C1 segment of cervical spinal cord (tissue), 14 donors: Measurements from ENCODE around the gene HS6ST1.

ENCODE experiments used
- DNase-seq, 14 donors: peaks; one replicate each; lab custom pipeline; 2025; lab: John Stamatoyannopoulos, UW

HS6ST1 gene

DNA sequence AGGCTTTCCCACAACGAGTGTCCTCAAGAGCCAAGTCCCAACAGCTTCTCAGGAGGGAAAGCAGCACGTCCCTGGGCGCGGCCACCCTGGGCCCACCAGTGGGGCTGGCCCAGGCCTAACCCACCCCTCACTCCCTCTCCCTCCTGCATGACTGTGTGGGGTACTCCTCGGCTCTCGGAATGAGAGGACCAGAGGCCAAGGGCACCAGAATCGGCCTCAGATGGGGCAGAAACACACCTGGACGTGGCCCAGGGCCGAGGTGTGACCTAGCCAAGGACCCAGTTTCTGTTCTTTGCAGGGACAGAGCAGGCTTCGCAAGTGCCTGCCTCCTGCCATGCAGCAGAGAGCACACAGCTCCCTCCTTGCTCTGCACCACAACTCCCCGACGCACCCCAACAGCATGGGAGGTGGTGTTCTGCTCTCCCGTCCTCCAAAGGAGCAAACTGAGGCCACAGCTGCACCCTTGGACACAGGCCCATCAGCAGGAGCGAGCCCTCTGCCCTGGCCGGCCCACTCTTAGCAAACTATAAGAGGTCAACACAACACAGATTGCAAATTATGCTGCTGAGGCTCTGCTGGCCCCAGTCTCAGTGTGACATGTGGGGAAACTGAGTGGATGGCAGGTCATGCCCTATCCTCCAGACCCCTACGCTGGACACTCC lies 19.7 kb downstream of the HS6ST1 start:
- DNase-seq: no peak

- no peak for DNase-seq
These were observed 20.4 kb downstream of the HS6ST1 start for GRCh38 chr2:128298286-128298685.

- DNase-seq: no peak
These were observed 24.7 kb downstream of the HS6ST1 start for GRCh38 chr2:128293870-128294455.

GRCh38 chr2:128293426-128293755 lies 25.3 kb downstream of the HS6ST1 start:
- no peak for DNase-seq

- peak in 3 of 14 donors; percentile 36 to 80 (median 75) for DNase-seq
These were observed 25.9 kb downstream of the HS6ST1 start for GRCh38 chr2:128292599-128293425.

DNA sequence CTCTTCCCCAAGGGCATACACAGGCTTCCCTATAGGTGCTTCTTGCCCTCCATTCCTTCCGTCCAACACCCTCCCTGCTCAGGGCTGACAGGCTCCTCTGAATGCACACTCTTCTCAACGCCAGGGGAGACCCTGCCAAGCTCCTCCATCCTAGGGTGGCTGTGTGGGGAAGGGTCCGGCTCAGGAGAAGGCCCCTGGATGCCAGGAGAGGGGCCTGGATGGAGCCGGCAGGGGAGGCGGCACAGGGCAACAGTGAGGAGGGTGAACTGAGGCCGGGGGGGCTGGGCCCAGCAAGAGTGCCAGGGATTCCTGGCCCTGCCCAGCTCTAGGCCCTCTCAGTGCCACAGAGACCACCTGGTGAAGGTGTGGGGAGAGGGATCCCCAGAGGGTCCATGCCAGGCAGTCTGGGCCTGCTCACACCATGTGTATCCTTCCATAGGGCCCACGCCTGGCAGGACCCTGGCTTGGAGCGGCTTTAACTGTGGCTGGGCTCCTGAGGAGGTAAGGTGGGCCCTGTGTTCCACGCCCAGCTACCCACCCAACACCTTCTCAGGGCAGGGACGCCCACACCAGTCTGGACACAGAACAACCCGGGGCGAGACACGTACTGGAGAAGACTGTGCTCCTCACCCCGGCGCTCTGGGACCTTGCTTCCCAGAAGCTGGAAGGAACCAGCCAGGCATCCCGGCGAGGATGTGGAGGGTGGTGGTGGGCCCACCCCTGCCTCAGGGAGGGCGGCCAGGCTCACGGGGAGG lies 26.6 kb downstream of the HS6ST1 start:
- no peak for DNase-seq

DNA sequence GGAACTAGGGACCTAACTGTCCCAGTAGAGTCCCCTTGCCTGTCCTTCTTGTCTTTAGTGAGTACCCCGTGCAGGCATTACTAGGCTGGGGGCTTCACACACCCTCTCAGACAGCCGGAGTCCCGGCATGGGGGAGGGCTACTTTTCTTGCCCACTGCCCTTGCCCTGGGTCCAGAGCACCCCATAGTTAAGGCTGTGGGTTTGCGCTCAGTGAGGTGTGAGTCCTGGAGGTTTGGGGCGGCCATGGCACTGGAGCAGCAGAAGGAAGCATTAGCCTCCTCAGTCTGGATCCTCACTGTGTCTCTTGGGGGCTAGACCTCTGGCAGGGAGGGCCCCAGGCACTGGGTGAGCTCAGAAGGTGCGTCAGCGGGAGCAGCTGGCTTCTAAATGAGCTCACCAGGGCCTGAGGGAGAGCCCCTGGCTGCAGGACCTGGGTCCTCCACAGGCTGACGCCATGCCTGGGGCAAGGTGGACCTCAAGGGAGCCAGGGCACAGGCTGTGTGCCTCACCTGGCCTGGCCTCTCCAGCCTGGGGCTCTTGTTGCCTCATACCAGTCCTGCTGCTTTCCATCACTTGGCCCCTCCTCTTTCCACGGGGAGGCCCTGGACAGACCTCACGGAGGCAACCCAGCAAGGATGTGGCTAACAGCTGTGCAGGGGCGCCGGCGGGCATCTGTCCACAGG lies 27.4 kb downstream of the HS6ST1 start:
- DNase-seq: no peak

DNA sequence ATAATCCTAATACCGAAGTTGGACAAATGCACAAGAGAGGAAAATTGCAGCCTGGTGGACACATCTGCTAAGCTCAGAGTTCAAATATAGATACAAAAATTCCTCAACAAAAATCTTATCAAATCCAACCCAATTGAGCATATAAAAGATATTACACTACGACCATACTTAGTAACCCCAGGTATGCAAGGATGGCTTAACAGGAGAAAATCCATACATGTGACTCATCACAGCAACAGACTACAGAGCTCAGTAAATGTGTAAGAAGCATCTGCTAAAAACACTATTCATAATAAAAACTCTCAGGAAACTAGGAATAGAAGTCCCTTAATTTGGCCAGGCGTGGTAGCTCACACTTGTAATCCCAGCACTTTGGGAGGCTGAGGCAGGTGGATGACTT lies 28.3 kb downstream of the HS6ST1 start:
- no peak for DNase-seq

GRCh38 chr2:128289439-128289838 lies 29.2 kb downstream of the HS6ST1 start:
- no peak for DNase-seq

- DNase-seq: no peak
These were observed 29.9 kb downstream of the HS6ST1 start for GRCh38 chr2:128288781-128289180.

GRCh38 chr2:128287780-128288735 lies 30.6 kb downstream of the HS6ST1 start:
- peak in 1 of 14 donors; percentile 12 for DNase-seq

DNA sequence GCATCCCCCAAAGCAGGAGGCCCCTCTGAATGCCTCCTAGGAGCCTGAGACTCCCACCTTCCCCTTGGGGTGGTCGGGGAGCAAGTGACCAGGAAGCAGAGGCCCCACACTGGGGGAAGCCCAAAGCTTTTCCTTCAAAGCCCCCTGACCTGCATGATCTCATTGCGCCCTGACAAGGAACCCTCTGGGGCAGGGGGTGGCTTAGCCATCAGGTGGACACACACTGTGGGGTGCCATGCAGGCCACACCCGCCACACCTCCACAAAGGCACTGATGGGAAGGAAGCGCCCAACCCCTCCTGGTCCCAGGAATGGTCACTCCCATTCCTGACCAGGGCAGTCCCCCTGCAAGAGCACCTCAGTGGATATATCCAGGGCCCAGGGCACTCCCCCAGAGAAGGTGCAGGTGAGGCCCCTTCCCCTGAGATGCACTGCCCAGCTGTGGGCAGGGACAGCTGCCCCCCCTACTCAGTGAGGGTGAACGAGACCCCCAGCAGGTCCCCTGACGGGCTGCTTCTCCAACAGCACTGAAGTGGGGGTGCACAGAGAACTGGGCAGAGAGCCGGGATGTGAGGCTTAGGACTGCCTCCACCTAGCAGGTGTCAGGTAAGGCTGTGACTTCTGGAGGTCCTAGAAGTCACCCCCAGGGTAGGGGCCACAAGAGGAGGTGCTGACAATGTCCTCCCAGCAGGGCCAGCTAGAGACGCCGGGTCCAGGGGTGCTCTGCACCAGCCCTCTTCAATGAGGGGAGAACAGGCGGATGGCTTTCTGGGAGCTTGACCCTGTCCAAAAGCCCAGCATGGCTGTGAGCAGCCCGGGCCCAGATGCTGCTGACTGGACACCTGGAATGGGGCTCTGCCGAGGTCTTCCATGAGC lies 31.5 kb downstream of the HS6ST1 start:
- no peak for DNase-seq

DNA sequence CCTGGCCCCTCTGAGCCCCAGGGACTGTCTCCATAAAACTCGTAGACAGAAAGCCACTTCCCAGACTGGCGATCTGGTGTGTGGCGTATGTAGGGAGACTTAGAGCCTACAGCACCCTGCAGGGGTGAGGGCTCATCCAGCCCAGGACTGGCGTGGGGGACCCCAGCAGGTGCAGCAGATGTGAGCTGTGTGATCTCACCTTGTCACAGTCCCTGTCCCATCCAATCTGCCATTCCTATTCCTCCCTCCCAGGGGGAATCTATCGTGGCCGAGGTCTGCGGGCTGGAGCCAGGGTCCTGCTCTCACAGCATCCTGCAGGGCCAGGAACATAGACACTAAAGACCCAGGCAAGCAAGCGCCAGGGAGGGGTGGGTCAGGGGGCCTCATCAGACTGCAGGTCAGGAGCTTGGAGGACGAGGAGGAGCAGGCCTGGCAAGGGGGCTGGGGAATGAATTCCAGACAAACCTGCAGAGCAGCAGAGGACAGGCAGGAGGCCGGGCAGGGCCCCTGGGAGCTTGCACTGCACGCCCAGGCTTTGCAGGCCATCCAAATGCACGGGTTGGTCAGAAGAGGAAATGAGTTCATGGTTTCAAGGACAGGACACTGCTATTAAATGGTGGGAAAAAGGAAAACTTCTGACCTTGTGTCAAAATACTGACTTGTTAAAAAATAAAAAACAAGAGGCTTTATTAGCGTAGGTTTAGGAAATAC lies 32.5 kb downstream of the HS6ST1 start:
- DNase-seq: no peak

GRCh38 chr2:128285329-128285931 lies 33.2 kb downstream of the HS6ST1 start:
- DNase-seq: no peak

DNA sequence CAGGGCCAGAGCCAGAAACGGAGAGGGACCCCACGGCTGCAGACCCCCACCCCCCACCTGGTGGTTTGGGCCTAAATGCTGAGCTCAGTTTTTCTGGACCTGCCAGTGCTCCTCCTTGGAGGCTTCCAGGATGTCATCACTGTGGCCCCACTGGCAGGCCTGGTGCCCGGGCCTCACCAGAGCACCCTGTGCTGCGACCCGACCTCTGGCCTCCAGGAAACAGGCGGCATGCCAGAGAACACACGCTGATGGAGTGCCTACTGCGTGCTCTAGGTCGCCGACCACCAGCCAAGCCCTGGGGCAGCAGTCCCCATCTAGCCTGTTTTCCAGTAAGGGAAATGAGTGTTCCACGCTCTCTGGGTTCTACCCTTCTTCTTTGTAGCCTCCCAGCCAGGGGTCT lies 33.8 kb downstream of the HS6ST1 start:
- DNase-seq: no peak

DNA sequence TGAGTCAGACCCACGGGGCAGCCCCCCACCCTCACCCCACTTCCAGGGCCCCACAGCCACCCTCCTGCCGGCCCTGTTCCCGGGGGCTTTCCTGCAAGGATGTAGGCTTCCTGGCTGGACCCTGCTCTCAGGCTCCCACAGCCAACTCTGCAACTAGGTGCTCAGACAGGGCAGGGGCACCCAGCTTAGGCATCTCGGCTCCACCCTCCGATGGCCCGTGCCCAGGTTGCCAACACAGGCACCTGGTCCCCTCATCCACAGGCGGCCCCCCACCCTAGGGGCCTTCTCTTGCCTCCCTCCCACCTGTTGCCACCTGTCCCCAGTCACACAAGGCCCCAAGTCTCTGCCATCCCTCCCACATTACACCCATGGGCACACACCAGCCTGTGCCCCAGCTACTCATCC lies 34.6 kb downstream of the HS6ST1 start:
- DNase-seq: no peak

GRCh38 chr2:128282976-128283810 lies 35.5 kb downstream of the HS6ST1 start:
- peak in 1 of 14 donors; percentile 51 for DNase-seq
